Body of pancreas (tissue), 4 donors: ENCODE data around the gene ARF3.

Experiments
- POLR2A ChIP-seq, 3 donors: fragments of 450-650 bp; IDR thresholded peaks; one replicate each; pipeline ENCODE4 v1.6.1; 2016; ENCODE audit warnings: antibody characterized with exemption in 3 of 3, mild to moderate bottlenecking in 2 of 3
- TF ChIP-seq, protein P1 (sequence below), 7 experiments: fragments of 450-650 bp in 4 of 7; fragments of 200-600 bp in 3 of 7; sonication (generic) in 3 of 7; IDR thresholded peaks; one replicate each; pipeline ENCODE4 v1.5.1; 2016 to 2019; ENCODE audit warnings: antibody characterized with exemption in 7 of 7

DNA sequence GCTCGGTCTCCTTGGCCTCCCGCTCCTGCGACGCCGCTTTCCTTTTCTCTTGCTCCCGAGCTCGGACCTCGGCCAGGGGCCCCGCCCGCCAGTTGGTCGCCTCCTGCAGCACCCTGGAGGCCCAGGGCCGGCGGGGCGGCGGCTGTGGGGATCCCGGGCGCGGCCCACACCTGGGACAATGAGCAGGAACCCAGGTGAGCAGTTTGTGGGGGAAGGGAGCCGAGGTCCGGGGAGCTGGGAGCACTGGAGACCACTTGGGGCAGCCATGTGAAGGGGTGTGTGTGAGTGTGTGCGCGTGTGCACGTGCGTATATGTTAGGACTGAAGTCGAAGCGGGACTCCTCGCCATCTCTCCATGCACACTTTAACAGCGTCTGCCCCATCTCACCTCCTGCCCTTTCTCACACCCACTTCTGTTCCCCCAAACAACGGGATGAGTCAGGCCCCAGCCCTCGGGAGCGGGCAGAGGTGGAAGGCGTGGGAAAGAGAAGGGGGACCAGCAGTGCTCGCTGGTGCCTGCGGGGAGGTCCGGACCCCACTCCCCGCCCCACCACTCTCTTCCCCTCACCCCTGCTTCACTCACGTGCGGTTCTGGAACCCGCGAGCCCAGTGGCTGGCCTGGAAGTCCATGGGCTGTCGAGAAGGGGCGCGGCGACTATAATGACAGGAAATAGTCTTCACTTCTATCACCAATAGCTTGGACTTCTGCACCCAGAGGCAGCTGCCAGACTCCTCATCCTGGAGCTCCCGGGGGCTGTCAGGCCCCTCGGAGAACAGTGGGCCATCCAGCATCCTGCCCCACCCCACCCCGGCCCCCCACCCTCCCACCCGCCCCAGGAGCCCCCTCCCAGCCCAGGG, 41.4 kb upstream of the ARF3 start:
- TF ChIP-seq, protein P1, sequence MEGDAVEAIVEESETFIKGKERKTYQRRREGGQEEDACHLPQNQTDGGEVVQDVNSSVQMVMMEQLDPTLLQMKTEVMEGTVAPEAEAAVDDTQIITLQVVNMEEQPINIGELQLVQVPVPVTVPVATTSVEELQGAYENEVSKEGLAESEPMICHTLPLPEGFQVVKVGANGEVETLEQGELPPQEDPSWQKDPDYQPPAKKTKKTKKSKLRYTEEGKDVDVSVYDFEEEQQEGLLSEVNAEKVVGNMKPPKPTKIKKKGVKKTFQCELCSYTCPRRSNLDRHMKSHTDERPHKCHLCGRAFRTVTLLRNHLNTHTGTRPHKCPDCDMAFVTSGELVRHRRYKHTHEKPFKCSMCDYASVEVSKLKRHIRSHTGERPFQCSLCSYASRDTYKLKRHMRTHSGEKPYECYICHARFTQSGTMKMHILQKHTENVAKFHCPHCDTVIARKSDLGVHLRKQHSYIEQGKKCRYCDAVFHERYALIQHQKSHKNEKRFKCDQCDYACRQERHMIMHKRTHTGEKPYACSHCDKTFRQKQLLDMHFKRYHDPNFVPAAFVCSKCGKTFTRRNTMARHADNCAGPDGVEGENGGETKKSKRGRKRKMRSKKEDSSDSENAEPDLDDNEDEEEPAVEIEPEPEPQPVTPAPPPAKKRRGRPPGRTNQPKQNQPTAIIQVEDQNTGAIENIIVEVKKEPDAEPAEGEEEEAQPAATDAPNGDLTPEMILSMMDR (IDR thresholded peaks at IDR 0.05): no peak
- TF ChIP-seq POLR2A (IDR thresholded peaks at IDR 0.05): no peak
